ENCODE measurements around the gene MAP1LC3A.

The MAP1LC3A gene

DNA sequence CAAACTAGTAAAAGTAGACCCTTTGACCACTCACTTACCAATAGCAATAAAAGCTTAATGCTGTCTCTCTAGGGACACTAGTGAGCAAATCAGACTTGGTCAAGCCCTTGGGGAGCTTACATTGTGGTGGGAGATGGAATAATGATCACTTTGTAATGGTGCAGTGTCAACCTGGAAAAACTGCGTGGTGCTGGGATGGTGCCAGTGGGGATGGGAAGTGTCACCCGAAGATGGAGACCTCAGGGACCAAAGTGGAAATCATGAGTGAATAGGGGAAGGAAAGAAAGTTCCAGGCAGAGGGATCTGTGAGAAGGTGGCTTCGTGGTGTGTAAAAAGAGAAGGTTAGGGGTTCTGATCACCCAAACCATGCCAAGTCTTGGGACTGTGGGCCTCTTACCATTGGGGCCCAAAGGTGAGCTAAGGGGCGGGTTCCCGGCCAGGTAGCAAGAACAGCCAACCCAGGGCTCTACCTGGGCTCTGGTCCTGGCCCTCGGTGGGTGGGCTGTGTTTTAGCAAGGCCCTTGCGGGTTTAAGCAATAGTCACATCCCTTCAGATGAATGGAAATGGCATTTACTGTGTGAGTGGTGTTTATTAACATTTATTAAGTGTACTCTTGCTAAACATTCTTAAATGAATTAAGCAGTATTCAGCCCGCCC, 26.8 kb upstream of the MAP1LC3A start:
- no peak overlapping the region for H3K27ac ChIP-seq
- TF ChIP-seq ZFX (IDR thresholded peaks at IDR 0.05): no peak
- TF ChIP-seq, protein P1, sequence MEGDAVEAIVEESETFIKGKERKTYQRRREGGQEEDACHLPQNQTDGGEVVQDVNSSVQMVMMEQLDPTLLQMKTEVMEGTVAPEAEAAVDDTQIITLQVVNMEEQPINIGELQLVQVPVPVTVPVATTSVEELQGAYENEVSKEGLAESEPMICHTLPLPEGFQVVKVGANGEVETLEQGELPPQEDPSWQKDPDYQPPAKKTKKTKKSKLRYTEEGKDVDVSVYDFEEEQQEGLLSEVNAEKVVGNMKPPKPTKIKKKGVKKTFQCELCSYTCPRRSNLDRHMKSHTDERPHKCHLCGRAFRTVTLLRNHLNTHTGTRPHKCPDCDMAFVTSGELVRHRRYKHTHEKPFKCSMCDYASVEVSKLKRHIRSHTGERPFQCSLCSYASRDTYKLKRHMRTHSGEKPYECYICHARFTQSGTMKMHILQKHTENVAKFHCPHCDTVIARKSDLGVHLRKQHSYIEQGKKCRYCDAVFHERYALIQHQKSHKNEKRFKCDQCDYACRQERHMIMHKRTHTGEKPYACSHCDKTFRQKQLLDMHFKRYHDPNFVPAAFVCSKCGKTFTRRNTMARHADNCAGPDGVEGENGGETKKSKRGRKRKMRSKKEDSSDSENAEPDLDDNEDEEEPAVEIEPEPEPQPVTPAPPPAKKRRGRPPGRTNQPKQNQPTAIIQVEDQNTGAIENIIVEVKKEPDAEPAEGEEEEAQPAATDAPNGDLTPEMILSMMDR (conservative IDR thresholded peaks at IDR 0.05): no peak

GRCh38 chr20:34532320-34532719, 26.2 kb upstream of the MAP1LC3A start:
- no peak for TF ChIP-seq ZFX (IDR thresholded peaks at IDR 0.05)
- TF ChIP-seq, protein P1 (conservative IDR thresholded peaks at IDR 0.05): no peak
- no peak overlapping the region for H3K27ac ChIP-seq

DNA sequence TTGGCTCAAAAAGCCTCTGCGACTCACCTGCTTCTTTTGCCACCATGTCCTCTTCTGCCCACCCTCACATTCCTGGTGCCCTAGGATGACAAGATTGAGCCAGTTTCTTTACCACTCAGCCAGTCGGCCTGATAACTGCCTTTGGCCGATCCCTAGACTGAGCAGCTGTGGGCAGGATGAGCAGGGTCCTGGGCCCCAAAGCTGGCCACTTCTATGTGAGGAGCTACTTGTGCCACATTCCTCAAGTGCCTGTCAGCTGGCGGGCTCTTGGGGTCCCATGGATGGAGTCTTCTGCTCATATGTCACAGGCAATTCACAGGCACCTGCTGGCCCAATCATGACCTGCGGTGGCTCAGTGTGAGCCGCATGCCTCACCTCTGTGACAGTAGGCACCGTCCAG, 25.8 kb upstream of the MAP1LC3A start:
- TF ChIP-seq ZFX (IDR thresholded peaks at IDR 0.05): no peak
- TF ChIP-seq, protein P1 (conservative IDR thresholded peaks at IDR 0.05): no peak
- H3K27ac ChIP-seq: no peak overlapping the region

GRCh38 chr20:34534391-34535165, 23.9 kb upstream of the MAP1LC3A start:
- H3K27ac ChIP-seq: no peak overlapping the region
- no peak for TF ChIP-seq ZFX (IDR thresholded peaks at IDR 0.05)
- TF ChIP-seq, protein P1 (conservative IDR thresholded peaks at IDR 0.05): no peak

DNA sequence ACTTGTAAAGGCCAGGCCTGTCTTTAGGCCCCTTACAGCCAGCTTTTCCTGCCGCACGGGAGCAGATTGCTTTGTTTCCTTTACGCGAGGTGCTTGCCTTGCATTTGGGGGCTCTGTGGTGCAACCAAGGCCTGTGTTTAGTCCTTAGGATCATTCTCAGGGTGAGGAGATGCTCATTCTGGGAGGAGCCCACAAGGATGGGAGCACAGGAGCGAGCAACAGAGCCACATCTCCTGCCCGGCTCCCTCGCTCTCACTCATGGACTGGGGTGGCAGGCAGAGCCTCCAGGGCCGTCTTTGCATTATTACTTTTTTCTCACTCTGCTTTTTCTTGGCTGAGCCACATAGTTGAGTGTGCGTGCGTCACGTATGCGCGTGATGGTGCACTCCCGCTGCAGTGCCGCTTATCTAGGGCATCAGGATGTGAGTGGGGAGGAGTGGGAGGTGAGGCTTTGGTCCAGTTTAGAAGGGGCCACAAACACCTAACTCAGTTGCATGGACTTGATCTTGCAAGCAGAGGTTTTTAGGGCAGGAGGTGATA, 23.1 kb upstream of the MAP1LC3A start:
- TF ChIP-seq, protein P1 (conservative IDR thresholded peaks at IDR 0.05): no peak
- no peak for TF ChIP-seq ZFX (IDR thresholded peaks at IDR 0.05)
- no peak overlapping the region for H3K27ac ChIP-seq

DNA sequence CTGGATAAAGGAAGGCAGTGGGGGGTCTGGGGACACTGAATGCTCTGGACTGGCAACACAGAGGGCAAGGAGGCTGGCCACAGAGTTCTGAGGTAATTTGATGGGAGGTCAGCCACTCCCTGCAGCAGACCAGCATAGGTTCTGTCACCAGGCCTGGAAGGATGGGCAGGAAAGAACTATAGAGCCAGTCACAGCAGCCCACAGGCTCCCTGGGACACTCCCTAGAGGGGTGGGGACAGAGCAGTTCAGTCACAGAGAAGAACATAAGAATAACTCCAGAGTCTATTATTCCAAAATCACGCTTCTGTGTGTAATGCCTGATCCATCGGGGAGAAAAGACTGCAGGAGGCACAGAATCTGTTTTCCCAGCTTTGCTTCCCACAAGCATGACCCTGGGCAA, 22.7 kb upstream of the MAP1LC3A start:
- TF ChIP-seq, protein P1 (conservative IDR thresholded peaks at IDR 0.05): no peak
- no peak for TF ChIP-seq ZFX (IDR thresholded peaks at IDR 0.05)
- no peak overlapping the region for H3K27ac ChIP-seq

- TF ChIP-seq, protein P1 (conservative IDR thresholded peaks at IDR 0.05): no peak; the same call in 1 of the 2 replicates
- no peak for TF ChIP-seq ZFX (IDR thresholded peaks at IDR 0.05)
- H3K27ac ChIP-seq: no peak overlapping the region
These were observed 21.6 kb upstream of the MAP1LC3A start for GRCh38 chr20:34536798-34537394.

All from C4-2B (cell line).